GM21786 (cell line): ENCODE measurements around the gene C10orf95.
"Not testable (repeated sequence)": the region's sequence is repeated elsewhere in the genome, so short reads cannot be mapped to it uniquely, and the experiment has no call there.

Experiments used
- ATAC-seq: cut with Tn5 transposase; IDR thresholded peaks from one replicate; pipeline ENCODE4 v1.9.1; 2021; ENCODE audit not compliant: unreplicated experiment

The C10orf95 gene

GRCh38 chr10:102467318-102467717, 16.0 kb upstream of the C10orf95 start:
- no peak for ATAC-seq

GRCh38 chr10:102465466-102465865, 14.1 kb upstream of the C10orf95 start:
- ATAC-seq: no peak

GRCh38 chr10:102463983-102464382, 12.6 kb upstream of the C10orf95 start:
- ATAC-seq: no peak

GRCh38 chr10:102462512-102463054, 11.2 kb upstream of the C10orf95 start:
- ATAC-seq: no peak

DNA sequence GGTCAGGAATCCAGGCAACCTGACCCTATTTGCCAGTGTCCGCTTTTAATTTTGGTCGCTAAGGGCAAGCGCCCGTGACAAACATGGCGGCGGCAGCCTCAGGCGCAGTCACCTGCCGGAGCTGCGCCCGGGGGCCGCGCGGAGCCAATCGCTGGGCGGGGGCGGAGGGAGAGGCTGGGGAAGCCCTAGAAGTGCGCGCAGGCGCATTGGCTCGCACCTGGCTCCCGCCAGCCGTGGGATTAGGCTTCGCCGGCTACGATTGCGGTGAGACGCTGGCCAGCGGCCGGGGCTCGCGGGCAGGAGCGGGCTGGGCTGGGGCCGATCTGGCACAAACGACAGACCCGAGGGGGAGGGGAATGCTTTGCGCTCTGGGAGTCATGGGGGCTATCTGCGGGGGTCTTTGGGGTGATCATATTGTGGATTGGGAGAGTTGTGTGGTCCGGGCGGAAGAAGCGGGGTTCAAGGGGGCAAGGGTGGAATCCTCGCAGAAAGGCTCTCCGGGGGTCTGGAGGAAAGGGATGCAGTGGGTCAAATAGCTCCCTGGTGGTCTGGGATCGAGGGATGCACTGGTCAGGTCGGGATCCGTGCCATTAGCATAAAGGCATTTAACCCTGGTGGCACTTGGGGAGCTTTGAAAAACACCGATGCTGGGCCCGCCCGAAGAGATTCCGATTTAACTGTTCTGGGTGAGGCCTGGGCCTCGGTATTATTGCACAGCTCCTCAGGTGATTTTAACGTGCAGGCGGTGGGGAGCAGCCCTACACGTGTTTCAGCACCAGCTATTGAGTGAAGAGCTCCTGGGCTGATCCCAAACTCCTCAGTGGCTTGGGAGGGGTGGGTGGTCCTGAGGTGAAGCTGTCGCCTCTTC, 10.1 kb upstream of the C10orf95 start:
- peak; percentile 83 for ATAC-seq

DNA sequence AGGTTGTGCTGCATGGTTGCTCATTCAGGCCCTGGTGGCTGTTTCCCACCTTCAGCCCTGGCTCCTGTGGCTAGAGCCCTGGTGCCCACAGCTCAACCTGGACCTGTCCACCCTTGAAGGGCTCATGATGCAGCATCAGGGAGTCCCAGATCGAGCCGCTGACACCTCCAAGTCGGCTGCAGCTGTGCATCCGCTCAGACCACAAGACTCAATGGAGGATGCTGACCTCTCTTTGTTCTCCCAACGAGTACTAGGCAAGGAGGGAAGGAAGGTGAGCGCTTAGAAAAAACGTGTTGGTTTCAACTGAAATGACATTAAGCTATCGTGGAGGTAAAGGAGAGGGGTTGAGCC, 9.5 kb upstream of the C10orf95 start:
- ATAC-seq: peak; percentile 26

- no peak for ATAC-seq
Observed at GRCh38 chr10:102458656-102459055, 7.3 kb upstream of the C10orf95 start.

- ATAC-seq: no peak
Observed at GRCh38 chr10:102457591-102458150, 6.3 kb upstream of the C10orf95 start.

DNA sequence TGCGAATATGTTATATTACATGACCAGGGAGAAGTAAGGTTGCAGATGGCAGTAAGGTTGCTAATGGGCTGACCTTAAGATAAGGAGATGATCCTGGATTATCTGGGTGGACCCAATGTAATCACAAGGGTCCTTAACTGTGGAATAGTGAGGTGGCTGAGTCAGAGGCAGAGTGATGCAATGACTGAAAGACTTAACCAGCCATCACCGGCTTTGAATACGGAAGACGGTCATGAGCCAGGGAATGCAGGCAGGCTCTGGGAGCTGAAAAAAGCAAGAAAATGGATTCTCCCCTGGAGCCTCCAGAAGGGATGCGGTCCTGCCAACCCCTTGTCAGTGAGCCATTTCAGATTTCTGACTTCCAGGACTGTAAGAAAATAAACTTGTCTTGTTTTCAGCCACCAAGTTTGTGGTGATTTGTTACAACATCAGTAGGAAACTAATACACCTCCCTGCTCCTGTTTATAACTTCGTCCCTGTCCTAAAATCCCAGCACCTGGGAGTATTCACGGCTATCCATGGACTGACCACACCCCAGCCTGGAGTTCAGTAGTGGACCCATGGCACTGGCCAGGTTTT, 4.6 kb upstream of the C10orf95 start:
- no peak for ATAC-seq

DNA sequence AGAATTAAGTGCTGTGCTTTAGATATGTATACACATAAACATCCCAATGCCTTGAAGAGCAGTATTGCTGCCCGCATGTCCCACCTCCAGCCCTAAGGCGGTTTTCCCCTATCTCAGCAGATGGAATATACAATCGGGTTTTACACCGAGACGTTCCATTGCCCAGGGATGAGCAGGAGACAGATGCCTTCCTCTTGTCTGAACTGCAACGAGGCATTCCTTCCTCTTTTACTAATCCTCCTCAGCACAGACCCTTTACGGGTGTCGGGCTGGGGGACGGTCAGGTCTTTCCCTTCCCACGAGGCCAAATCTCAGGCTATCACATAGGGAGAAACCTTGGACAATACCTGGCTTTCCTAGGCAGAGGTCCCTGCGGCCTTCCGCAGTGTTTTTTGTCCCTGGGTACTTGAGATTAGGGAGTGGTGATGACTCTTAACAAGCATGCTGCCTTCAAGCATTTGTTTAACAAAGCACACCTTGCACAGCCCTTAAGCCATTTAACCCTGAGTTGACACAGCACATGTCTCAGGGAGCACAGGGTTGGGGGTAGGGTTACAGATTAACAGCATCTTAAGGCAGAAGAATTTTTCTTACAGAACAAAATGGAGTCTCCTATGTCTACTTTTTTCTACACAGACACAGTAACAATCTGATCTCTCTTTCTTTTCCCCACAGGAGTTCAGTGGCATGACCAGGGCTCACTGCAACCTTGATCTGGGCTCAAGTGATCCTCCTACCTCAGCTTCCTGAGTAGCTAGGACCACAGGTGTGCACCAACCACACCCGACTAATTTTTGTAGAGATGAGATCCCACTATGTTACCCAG, 3.5 kb upstream of the C10orf95 start:
- ATAC-seq: not testable (repeated sequence)

DNA sequence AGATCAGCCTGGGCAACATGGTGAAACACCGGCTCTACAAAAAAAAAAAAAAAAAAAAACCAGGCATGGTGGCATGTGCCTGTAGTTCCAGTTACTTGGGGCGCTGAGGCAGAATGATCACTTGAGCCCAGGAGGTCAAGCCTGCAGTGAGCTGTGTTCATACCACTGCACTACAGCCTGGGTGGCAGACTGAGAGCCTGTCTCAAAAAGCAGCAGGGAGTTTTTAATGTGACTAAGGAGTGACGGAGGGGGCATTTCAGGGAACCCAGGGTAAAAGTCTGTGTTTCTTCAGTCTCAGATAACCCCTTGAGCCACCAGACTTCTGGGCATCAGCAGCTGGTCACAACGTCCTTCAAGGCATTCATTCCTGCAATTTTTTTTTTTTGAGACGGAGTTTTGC, 2.2 kb upstream of the C10orf95 start:
- ATAC-seq: no peak

- ATAC-seq: no peak
Observed at GRCh38 chr10:102452672-102453340, 1.5 kb upstream of the C10orf95 start.

GRCh38 chr10:102450374-102451104, 804 bp downstream of the C10orf95 start:
- ATAC-seq: peak; percentile 66

GRCh38 chr10:102450124-102450373, 1.3 kb downstream of the C10orf95 start:
- ATAC-seq: no peak

GRCh38 chr10:102449321-102450123, 1.8 kb downstream of the C10orf95 start:
- no peak for ATAC-seq

GRCh38 chr10:102444851-102445250, 6.5 kb downstream of the C10orf95 start:
- no peak for ATAC-seq

GRCh38 chr10:102438374-102438773, 13.0 kb downstream of the C10orf95 start:
- no peak for ATAC-seq

GRCh38 chr10:102437515-102437914, 13.8 kb downstream of the C10orf95 start:
- no peak for ATAC-seq

GRCh38 chr10:102436312-102436711, 15.0 kb downstream of the C10orf95 start:
- ATAC-seq: no peak
